WTC11 (cell line): ENCODE data around the gene RSPO1. TPM values are rescaled to one million over a fixed set of nuclear protein-coding genes. Genes with fewer than 3 reads are reported as not detected.

Experiments
- ATAC-seq: fragments of 200-7000 bp; cut with Tn5 transposase; 2 replicates; pipeline ENCODE4 v1.10.0; 2021; ENCODE audit warnings: mild to moderate bottlenecking, moderate library complexity
- CTCF ChIA-PET: fragments of 300-600 bp; sonication (Branson Sonifier 250); formaldehyde crosslinking; loops from one replicate; lab custom pipeline; 2021; ENCODE audit warnings: antibody characterized with exemption; lab: Charles Lee
- POLR2A ChIA-PET: fragments of 350-600 bp; sonication (Branson Sonifier 250); formaldehyde crosslinking; loops from one replicate; lab custom pipeline; 2021; ENCODE audit warnings: antibody characterized with exemption; lab: Charles Lee
- DNase-seq: peaks from one replicate; pipeline ENCODE4 v3.0.0; 2021; ENCODE audit warnings: low spot score
- H3K27ac Mint-ChIP-seq: 2 replicates; pipeline ENCODE4 v1.8.0; 2021; ENCODE audit warnings: mixed read lengths
- H3K27me3 Mint-ChIP-seq: 2 replicates; pipeline ENCODE4 v1.8.0; 2021; ENCODE audit warnings: low read depth, mild to moderate bottlenecking, moderate library complexity, mixed read lengths
- H3K36me3 Mint-ChIP-seq: 2 replicates; pipeline ENCODE4 v1.8.0; 2021; ENCODE audit warnings: mixed read lengths
- H3K4me1 Mint-ChIP-seq: 2 replicates; pipeline ENCODE4 v1.8.0; 2022; ENCODE audit warnings: mixed read lengths
- H3K4me3 Mint-ChIP-seq: 2 replicates; pipeline ENCODE4 v1.8.0; 2021; ENCODE audit warnings: mild to moderate bottlenecking, moderate library complexity, mixed read lengths
- H3K9me3 Mint-ChIP-seq: 2 replicates; pipeline ENCODE4 v1.8.0; 2021; ENCODE audit warnings: mixed read lengths
- CREM ChIP-seq: sonication (generic); formaldehyde crosslinking; IDR thresholded peaks from 2 replicates; pipeline ENCODE4 v1.8.1; 2022; ENCODE audit warnings: mild to moderate bottlenecking, missing genetic modification reagents, moderate library complexity
- ERG ChIP-seq: fragments of 250-450 bp; sonication (Bioruptor Pico); IDR thresholded peaks from 2 replicates; pipeline ENCODE4 v1.8.0; 2021; ENCODE audit warnings: mild to moderate bottlenecking
- ESRRA ChIP-seq: sonication (generic); formaldehyde crosslinking; IDR thresholded peaks from 2 replicates; pipeline ENCODE4 v1.8.1; 2022; ENCODE audit warnings: mild to moderate bottlenecking, missing genetic modification reagents, borderline replicate concordance
- FOXP4 ChIP-seq: sonication (generic); formaldehyde crosslinking; IDR thresholded peaks from 2 replicates; pipeline ENCODE4 v1.8.0; 2022; ENCODE audit warnings: mild to moderate bottlenecking, missing genetic modification reagents
- GABPB1 ChIP-seq: sonication (generic); formaldehyde crosslinking; IDR thresholded peaks from 2 replicates; pipeline ENCODE4 v1.8.1; 2023; ENCODE audit warnings: mild to moderate bottlenecking, missing genetic modification reagents
- KAT7 ChIP-seq: sonication (generic); formaldehyde crosslinking; IDR thresholded peaks from 2 replicates; pipeline ENCODE4 v1.8.1; 2023; ENCODE audit warnings: missing genetic modification reagents, mild to moderate bottlenecking, borderline replicate concordance
- MXD4 ChIP-seq: fragments of 250-450 bp; sonication (Bioruptor Pico); IDR thresholded peaks from 2 replicates; pipeline ENCODE4 v1.8.0; 2021; ENCODE audit warnings: mild to moderate bottlenecking, moderate library complexity, borderline replicate concordance
- MYBL2 ChIP-seq: sonication (generic); formaldehyde crosslinking; IDR thresholded peaks from 2 replicates; pipeline ENCODE4 v1.8.1; 2023; ENCODE audit warnings: mild to moderate bottlenecking, moderate library complexity, missing genetic modification reagents
- NFE2L1 ChIP-seq: sonication (generic); formaldehyde crosslinking; IDR thresholded peaks from 2 replicates; pipeline ENCODE4 v1.8.1; 2023; ENCODE audit warnings: missing genetic modification reagents
- OVOL2 ChIP-seq: fragments of 250-450 bp; sonication (Bioruptor Pico); IDR thresholded peaks from 2 replicates; pipeline ENCODE4 v1.9.0; 2021; ENCODE audit warnings: mild to moderate bottlenecking, borderline replicate concordance
- SOX15 ChIP-seq: fragments of 250-450 bp; sonication (Bioruptor Pico); IDR thresholded peaks from 2 replicates; pipeline ENCODE4 v1.9.0; 2021; ENCODE audit warnings: mild to moderate bottlenecking
- TCF7 ChIP-seq: sonication (generic); formaldehyde crosslinking; IDR thresholded peaks from 2 replicates; pipeline ENCODE4 v1.8.0; 2022; ENCODE audit warnings: mild to moderate bottlenecking, low read depth, missing genetic modification reagents, moderate library complexity
- ZNF219 ChIP-seq: sonication (generic); formaldehyde crosslinking; IDR thresholded peaks from 2 replicates; pipeline ENCODE4 v1.8.0; 2023; ENCODE audit warnings: missing genetic modification reagents, mild to moderate bottlenecking, borderline replicate concordance
- ZNF263 ChIP-seq: sonication (generic); formaldehyde crosslinking; IDR thresholded peaks from 2 replicates; pipeline ENCODE4 v1.8.1; 2022; ENCODE audit warnings: low read depth, mild to moderate bottlenecking, moderate library complexity, missing genetic modification reagents
- ZNF396 ChIP-seq: fragments of 250-450 bp; sonication (Bioruptor Pico); IDR thresholded peaks from 2 replicates; pipeline ENCODE4 v1.8.0; 2021; ENCODE audit warnings: mild to moderate bottlenecking, moderate library complexity, borderline replicate concordance
- ZNF671 ChIP-seq: fragments of 250-450 bp; sonication (Bioruptor Pico); IDR thresholded peaks from 2 replicates; pipeline ENCODE4 v1.8.0; 2021; ENCODE audit warnings: mild to moderate bottlenecking
- total RNA-seq: library from RNA; stranded (reverse); gene quantifications from 3 replicates; pipeline ENCODE4 v1.2.3, GENCODE V29; 2021
- TF ChIP-seq, protein P1 (sequence below): sonication (generic); formaldehyde crosslinking; IDR thresholded peaks from 2 replicates; pipeline ENCODE4 v1.8.1; 2022; ENCODE audit warnings: mild to moderate bottlenecking, missing genetic modification reagents, moderate library complexity, borderline replicate concordance
- TF ChIP-seq, protein P2 (sequence below): sonication (generic); formaldehyde crosslinking; IDR thresholded peaks from 2 replicates; pipeline ENCODE4 v1.8.0; 2023; ENCODE audit warnings: missing genetic modification reagents, mild to moderate bottlenecking, borderline replicate concordance
- TF ChIP-seq, protein P3 (sequence below): sonication (generic); formaldehyde crosslinking; IDR thresholded peaks from 2 replicates; pipeline ENCODE4 v1.8.0; 2022; ENCODE audit warnings: mild to moderate bottlenecking, missing genetic modification reagents
- TF ChIP-seq, protein P4 (sequence below): fragments of 250-450 bp; sonication (Bioruptor Pico); IDR thresholded peaks from 2 replicates; pipeline ENCODE4 v1.9.0; 2021; ENCODE audit warnings: moderate library complexity, mild to moderate bottlenecking, inconsistent platforms, borderline replicate concordance

RSPO1 gene
- total RNA-seq, 1 experiment from 2014 or later: 0.13 TPM

DNA sequence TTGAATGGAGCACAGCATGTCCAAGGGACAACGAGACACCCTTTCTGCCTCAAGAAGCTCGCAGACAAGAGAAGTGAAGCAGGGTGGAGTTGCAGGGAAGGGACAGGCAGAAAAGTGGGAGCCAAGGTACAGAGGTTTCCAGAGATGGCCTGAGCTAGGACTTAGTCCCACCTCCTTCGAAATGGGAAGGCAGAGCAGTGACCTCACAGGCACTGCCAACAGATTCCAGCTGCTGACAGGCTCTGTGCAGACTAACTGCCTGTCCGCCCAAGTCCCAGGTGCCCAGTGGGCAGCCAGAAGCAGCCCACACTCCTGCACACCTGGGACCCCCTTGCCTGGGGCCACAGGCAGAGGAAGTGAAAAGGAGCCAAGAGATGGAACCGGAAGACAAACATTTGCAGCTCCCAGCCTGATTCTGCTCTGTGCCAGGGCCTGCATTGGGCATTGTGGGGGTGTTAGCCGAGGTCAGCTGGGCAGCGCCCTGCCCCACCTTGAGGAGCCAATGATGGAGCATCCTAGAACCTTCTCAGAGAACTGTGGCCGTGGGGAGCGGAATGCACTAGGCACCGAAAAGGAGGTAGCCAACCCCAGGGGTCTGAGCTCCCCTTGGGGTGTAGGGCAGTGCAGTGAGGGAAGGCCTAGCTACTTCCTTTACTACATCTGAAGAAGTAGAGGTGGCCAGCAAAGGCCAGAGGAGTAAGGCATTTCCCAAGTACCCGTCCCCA, 27.5 kb upstream of the RSPO1 start (continued):
- TF ChIP-seq OVOL2 (CRISPR knock-in tag) (no peak), GABPB1 (CRISPR knock-in tag) (no peak)

DNA sequence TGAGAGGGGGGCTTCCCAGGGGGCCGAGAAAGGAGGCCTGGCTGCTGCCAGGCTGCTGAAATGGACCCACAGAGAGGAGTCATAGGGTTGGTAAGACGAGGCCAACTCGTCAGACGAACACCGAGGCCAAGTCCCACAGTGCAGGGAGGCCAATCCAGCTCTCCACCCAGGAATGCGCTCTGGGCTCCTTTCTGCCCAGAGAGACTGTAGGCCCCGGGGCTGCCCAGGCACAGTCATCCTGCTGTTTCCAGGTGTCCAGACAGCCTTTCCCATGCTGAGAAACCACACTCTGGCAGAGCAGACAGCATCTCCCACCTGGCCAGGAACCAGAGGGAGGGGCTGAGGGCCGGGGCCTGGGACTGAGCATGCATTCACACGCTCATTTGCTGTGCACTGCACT, 26.7 kb upstream of the RSPO1 start:
- CTCF ChIA-PET: interaction anchor here (1.0 kb wide), 1 partner anchor 30 kb away, joined by 3 read pairs; no protein-coding TSS in a partner anchor
- no peak overlapping the region for H3K27ac Mint-ChIP-seq
- no peaks in the 10 kb centered on the region for H3K9me3 Mint-ChIP-seq
- ATAC-seq: peak; percentile 10
- no peaks in the 10 kb centered on the region for H3K36me3 Mint-ChIP-seq
- no peak for DNase-seq
- H3K4me3 Mint-ChIP-seq: no peak overlapping the region
- peaks cover 16% of the 10 kb centered on the region for H3K4me1 Mint-ChIP-seq
- H3K27me3 Mint-ChIP-seq: peaks cover 13% of the 10 kb centered on the region
- POLR2A ChIA-PET: no interaction called here
- no peak for TF ChIP-seq MYBL2
- TF ChIP-seq, protein P1, sequence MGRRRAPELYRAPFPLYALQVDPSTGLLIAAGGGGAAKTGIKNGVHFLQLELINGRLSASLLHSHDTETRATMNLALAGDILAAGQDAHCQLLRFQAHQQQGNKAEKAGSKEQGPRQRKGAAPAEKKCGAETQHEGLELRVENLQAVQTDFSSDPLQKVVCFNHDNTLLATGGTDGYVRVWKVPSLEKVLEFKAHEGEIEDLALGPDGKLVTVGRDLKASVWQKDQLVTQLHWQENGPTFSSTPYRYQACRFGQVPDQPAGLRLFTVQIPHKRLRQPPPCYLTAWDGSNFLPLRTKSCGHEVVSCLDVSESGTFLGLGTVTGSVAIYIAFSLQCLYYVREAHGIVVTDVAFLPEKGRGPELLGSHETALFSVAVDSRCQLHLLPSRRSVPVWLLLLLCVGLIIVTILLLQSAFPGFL (CRISPR knock-in tag): no peak
- TF ChIP-seq ZNF219 (CRISPR knock-in tag): no peak
- no peak for TF ChIP-seq MXD4 (CRISPR knock-in tag)
- TF ChIP-seq, protein P2, sequence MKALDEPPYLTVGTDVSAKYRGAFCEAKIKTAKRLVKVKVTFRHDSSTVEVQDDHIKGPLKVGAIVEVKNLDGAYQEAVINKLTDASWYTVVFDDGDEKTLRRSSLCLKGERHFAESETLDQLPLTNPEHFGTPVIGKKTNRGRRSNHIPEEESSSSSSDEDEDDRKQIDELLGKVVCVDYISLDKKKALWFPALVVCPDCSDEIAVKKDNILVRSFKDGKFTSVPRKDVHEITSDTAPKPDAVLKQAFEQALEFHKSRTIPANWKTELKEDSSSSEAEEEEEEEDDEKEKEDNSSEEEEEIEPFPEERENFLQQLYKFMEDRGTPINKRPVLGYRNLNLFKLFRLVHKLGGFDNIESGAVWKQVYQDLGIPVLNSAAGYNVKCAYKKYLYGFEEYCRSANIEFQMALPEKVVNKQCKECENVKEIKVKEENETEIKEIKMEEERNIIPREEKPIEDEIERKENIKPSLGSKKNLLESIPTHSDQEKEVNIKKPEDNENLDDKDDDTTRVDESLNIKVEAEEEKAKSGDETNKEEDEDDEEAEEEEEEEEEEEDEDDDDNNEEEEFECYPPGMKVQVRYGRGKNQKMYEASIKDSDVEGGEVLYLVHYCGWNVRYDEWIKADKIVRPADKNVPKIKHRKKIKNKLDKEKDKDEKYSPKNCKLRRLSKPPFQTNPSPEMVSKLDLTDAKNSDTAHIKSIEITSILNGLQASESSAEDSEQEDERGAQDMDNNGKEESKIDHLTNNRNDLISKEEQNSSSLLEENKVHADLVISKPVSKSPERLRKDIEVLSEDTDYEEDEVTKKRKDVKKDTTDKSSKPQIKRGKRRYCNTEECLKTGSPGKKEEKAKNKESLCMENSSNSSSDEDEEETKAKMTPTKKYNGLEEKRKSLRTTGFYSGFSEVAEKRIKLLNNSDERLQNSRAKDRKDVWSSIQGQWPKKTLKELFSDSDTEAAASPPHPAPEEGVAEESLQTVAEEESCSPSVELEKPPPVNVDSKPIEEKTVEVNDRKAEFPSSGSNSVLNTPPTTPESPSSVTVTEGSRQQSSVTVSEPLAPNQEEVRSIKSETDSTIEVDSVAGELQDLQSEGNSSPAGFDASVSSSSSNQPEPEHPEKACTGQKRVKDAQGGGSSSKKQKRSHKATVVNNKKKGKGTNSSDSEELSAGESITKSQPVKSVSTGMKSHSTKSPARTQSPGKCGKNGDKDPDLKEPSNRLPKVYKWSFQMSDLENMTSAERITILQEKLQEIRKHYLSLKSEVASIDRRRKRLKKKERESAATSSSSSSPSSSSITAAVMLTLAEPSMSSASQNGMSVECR (CRISPR knock-in tag): no peak
- TF ChIP-seq, protein P3, sequence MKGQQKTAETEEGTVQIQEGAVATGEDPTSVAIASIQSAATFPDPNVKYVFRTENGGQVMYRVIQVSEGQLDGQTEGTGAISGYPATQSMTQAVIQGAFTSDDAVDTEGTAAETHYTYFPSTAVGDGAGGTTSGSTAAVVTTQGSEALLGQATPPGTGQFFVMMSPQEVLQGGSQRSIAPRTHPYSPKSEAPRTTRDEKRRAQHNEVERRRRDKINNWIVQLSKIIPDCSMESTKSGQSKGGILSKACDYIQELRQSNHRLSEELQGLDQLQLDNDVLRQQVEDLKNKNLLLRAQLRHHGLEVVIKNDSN (CRISPR knock-in tag): no peak
- TF ChIP-seq, protein P4, sequence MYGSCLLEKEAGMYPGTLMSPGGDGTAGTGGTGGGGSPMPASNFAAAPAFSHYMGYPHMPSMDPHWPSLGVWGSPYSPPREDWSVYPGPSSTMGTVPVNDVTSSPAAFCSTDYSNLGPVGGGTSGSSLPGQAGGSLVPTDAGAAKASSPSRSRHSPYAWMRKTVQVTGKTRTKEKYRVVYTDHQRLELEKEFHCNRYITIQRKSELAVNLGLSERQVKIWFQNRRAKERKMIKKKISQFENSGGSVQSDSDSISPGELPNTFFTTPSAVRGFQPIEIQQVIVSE: no peak
- no peak for TF ChIP-seq ERG (CRISPR knock-in tag)
- TF ChIP-seq SOX15 (CRISPR knock-in tag): no peak
- TF ChIP-seq ZNF263: no peak
- TF ChIP-seq KAT7 (CRISPR knock-in tag): no peak
- no peak for TF ChIP-seq ZNF396 (CRISPR knock-in tag)
- no peak for TF ChIP-seq CREM
- TF ChIP-seq TCF7 (CRISPR knock-in tag): no peak
- TF ChIP-seq NFE2L1 (CRISPR knock-in tag): no peak
- TF ChIP-seq ZNF671 (CRISPR knock-in tag): no peak
- TF ChIP-seq FOXP4: no peak
- TF ChIP-seq ESRRA (CRISPR knock-in tag): no peak
